Loucy (cell line): ENCODE results near the gene IRF7.

ENCODE experiments used
- H2AFZ ChIP-seq: fragments of 200-600 bp; sonication (generic); 2 replicates; pipeline ENCODE4 v1.6.0; 2016; ENCODE audit warnings: antibody characterized with exemption, mild to moderate bottlenecking, low read length, moderate library complexity
- H3F3A ChIP-seq: fragments of 200-600 bp; 2 replicates; pipeline ENCODE4 v1.6.0; 2016; ENCODE audit warnings: antibody characterized with exemption, low read depth, mild to moderate bottlenecking
- H3K27me3 ChIP-seq: fragments of 200-600 bp; sonication (generic); 2 replicates; pipeline ENCODE4 v1.6.1; 2014; ENCODE audit warnings: low read length, mild to moderate bottlenecking; ENCODE audit not compliant: insufficient read depth, poor library complexity, severe bottlenecking
- H3K36me3 ChIP-seq: fragments of 200-600 bp; sonication (generic); 2 replicates; pipeline ENCODE4 v1.6.1; 2016; ENCODE audit warnings: low read length; ENCODE audit not compliant: insufficient read depth
- H3K4me1 ChIP-seq: fragments of 200-600 bp; sonication (generic); 2 replicates; pipeline ENCODE4 v1.5.1; 2014; ENCODE audit warnings: low read length, mild to moderate bottlenecking; ENCODE audit not compliant: insufficient read depth, poor library complexity, severe bottlenecking
- H3K4me2 ChIP-seq: fragments of 200-600 bp; sonication (generic); 2 replicates; pipeline ENCODE4 v1.6.0; 2014; ENCODE audit warnings: antibody characterized with exemption, low read length, low read depth, mild to moderate bottlenecking; ENCODE audit not compliant: poor library complexity, severe bottlenecking
- H3K4me3 ChIP-seq: fragments of 200-600 bp; sonication (generic); 2 replicates; pipeline ENCODE4 v1.5.1; 2014; ENCODE audit warnings: low read length, mild to moderate bottlenecking, mixed read lengths; ENCODE audit not compliant: poor library complexity, severe bottlenecking
- H3K79me2 ChIP-seq: fragments of 200-600 bp; sonication (generic); 2 replicates; pipeline ENCODE4 v1.6.1; 2014; ENCODE audit warnings: low read length; ENCODE audit not compliant: insufficient read depth
- H3K9ac ChIP-seq: fragments of 200-600 bp; sonication (generic); 2 replicates; pipeline ENCODE4 v1.6.0; 2014; ENCODE audit warnings: mild to moderate bottlenecking, low read depth, low read length, moderate library complexity; ENCODE audit not compliant: poor library complexity, severe bottlenecking
- H3K9me2 ChIP-seq: fragments of 200-600 bp; sonication (generic); replicated peaks from 2 replicates; pipeline ENCODE4 v1.6.1; 2016; ENCODE audit warnings: low read depth, low read length, mixed read lengths
- H3K9me3 ChIP-seq: fragments of 200-600 bp; sonication (generic); 2 replicates; pipeline ENCODE4 v1.6.1; 2014; ENCODE audit warnings: mild to moderate bottlenecking, antibody characterized with exemption, low read length, low read depth; ENCODE audit not compliant: insufficient read depth
- H4K20me1 ChIP-seq: fragments of 200-600 bp; sonication (generic); 2 replicates; pipeline ENCODE4 v1.6.0; 2014; ENCODE audit warnings: antibody characterized with exemption, low read length, mild to moderate bottlenecking; ENCODE audit not compliant: insufficient read depth, poor library complexity, severe bottlenecking
- CTCF ChIP-seq: fragments of 200-600 bp; sonication (generic); conservative IDR thresholded peaks from 2 replicates; pipeline ENCODE4 v1.5.1; 2014; ENCODE audit warnings: mild to moderate bottlenecking, antibody characterized with exemption, low read length
- EZH2phosphoT487 ChIP-seq: fragments of 200-600 bp; IDR thresholded peaks from 2 replicates; pipeline ENCODE4 v1.6.1; 2018; ENCODE audit warnings: antibody characterized with exemption, mild to moderate bottlenecking, moderate library complexity, borderline replicate concordance

Gene IRF7

GRCh38 chr11:584287-584686 is 31.5 kb downstream of the IRF7 start:
- Histone ChIP-seq H3F3A (no peaks in the 10 kb centered on the region), H3K9ac (no peak overlapping the region), H3K9me2 (no peaks in the 10 kb centered on the region), H3K79me2 (peaks cover 69% of the 10 kb centered on the region), H3K4me3 (no peak overlapping the region), H4K20me1 (peaks cover 44% of the 10 kb centered on the region), H2AFZ (no peak overlapping the region), H3K27me3 (no peaks in the 10 kb centered on the region), H3K4me1 (peaks cover 12% of the 10 kb centered on the region), H3K4me2 (no peak overlapping the region), H3K36me3 (peaks cover 65% of the 10 kb centered on the region; the same call in 1 of the 2 replicates), H3K9me3 (no peaks in the 10 kb centered on the region)
- TF ChIP-seq EZH2phosphoT487 (no peak), CTCF (no peak)

- H3K4me3 ChIP-seq = no peak overlapping the region
- peaks cover 67% of the 10 kb centered on the region for H4K20me1 ChIP-seq
- no peaks in the 10 kb centered on the region for H3K9me2 ChIP-seq
- TF ChIP-seq EZH2phosphoT487 = no peak
- TF ChIP-seq CTCF = no peak
- H3K79me2 ChIP-seq = peaks cover 79% of the 10 kb centered on the region
- no peak overlapping the region for H3K9ac ChIP-seq
- H3K9me3 ChIP-seq = no peaks in the 10 kb centered on the region
- no peak overlapping the region for H2AFZ ChIP-seq
- peaks cover 42% of the 10 kb centered on the region; the same call in 1 of the 2 replicates for H3K36me3 ChIP-seq
- no peaks in the 10 kb centered on the region for H3K27me3 ChIP-seq
- H3K4me1 ChIP-seq = peaks cover 30% of the 10 kb centered on the region
- no peaks in the 10 kb centered on the region for H3F3A ChIP-seq
- H3K4me2 ChIP-seq = no peak overlapping the region
Measured at GRCh38 chr11:581752-582151, 34.0 kb downstream of the IRF7 start.

- Histone ChIP-seq H3K4me1 (peaks cover 30% of the 10 kb centered on the region), H3K4me3 (no peak overlapping the region), H3K79me2 (peaks cover 81% of the 10 kb centered on the region), H3K27me3 (no peaks in the 10 kb centered on the region), H3K9me3 (no peaks in the 10 kb centered on the region), H4K20me1 (peaks cover 68% of the 10 kb centered on the region), H3K9ac (no peak overlapping the region), H3K36me3 (peaks cover 37% of the 10 kb centered on the region; the same call in 1 of the 2 replicates), H2AFZ (no peak overlapping the region), H3K9me2 (no peaks in the 10 kb centered on the region), H3F3A (no peaks in the 10 kb centered on the region), H3K4me2 (peak overlapping the region; percentile 3)
- TF ChIP-seq EZH2phosphoT487 = no peak
- no peak for TF ChIP-seq CTCF
Measured at GRCh38 chr11:581342-581741, 34.4 kb downstream of the IRF7 start.
